22Rv1 (cell line): Measurements from ENCODE around the gene ZFHX3.

Experiments used
- H3K27ac ChIP-seq: fragments of 450-650 bp; 2 replicates; pipeline ENCODE4 v1.5.1; 2017
- ZFX ChIP-seq: fragments of 450-650 bp; IDR thresholded peaks from 2 replicates; pipeline ENCODE4 v1.6.1; 2017; ENCODE audit warnings: antibody characterized with exemption, borderline replicate concordance
- TF ChIP-seq, protein P1 (sequence below): fragments of 450-650 bp; IDR thresholded peaks from 2 replicates; pipeline ENCODE4 v1.5.1; 2017; ENCODE audit warnings: mild to moderate bottlenecking

Gene ZFHX3

DNA sequence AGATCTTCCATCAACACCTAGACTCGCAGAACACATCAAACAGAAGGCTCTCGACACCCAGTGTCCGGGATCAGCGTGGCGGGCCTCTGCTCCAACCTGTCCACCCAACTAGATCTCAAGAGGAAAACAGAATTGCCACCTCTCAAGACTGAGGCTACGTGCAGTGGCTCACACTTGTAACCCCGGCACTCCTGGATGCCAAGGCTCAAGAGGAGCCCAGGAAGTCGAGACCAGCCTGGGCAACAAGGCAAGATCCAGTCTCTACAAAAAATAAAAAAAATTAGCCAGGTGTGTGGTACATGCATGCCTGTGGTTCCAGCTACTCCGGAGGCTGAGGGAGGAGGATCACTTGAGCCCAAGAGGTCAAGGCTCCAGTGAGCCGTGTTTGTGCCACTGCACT, 132.6 kb downstream of the ZFHX3 start:
- H3K27ac ChIP-seq: no peak overlapping the region
- TF ChIP-seq, protein P1, sequence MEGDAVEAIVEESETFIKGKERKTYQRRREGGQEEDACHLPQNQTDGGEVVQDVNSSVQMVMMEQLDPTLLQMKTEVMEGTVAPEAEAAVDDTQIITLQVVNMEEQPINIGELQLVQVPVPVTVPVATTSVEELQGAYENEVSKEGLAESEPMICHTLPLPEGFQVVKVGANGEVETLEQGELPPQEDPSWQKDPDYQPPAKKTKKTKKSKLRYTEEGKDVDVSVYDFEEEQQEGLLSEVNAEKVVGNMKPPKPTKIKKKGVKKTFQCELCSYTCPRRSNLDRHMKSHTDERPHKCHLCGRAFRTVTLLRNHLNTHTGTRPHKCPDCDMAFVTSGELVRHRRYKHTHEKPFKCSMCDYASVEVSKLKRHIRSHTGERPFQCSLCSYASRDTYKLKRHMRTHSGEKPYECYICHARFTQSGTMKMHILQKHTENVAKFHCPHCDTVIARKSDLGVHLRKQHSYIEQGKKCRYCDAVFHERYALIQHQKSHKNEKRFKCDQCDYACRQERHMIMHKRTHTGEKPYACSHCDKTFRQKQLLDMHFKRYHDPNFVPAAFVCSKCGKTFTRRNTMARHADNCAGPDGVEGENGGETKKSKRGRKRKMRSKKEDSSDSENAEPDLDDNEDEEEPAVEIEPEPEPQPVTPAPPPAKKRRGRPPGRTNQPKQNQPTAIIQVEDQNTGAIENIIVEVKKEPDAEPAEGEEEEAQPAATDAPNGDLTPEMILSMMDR: no peak
- TF ChIP-seq ZFX: no peak

DNA sequence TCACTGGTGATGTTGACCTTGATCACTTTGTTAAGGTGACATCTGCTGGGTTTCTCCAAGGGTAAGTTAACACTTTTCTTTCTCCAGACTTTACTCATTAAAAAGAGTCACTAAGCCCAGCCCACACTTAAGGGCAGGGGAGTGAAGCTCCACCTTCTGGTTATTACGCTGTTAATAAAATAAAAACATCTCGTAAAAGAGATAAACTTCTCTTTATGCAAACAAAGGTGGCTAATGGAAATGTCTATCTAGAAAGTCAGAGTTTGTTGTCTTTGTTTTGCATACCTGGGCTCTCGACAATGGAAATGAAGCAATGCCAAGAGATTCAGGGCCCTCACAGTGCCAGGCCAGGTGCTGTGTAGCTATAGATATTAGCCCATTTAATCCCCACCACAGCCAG, 134.4 kb downstream of the ZFHX3 start:
- TF ChIP-seq ZFX: no peak
- TF ChIP-seq, protein P1: no peak
- peak overlapping the region; percentile 42; the same call in 1 of the 2 replicates for H3K27ac ChIP-seq

DNA sequence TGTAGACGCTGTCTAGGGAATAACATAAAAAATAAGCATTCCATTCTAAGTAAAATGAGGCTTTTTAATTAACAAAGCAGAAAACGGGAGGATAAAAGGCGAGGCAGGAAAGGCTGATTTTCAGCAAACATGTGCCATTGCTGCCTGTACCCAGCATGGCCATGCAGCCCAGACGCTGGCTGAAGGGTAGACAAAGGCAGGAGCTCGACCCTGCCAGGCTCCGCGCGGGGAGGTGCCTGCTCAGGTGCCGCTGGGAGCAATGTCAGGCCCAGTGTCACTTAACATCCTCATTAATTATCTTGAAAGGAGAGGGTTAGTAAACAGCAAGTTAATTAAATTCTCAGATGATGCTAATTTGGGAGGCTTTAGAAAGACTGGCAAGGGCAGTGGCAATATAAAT, 136.0 kb downstream of the ZFHX3 start:
- H3K27ac ChIP-seq: no peak overlapping the region
- TF ChIP-seq, protein P1: no peak
- TF ChIP-seq ZFX: no peak

DNA sequence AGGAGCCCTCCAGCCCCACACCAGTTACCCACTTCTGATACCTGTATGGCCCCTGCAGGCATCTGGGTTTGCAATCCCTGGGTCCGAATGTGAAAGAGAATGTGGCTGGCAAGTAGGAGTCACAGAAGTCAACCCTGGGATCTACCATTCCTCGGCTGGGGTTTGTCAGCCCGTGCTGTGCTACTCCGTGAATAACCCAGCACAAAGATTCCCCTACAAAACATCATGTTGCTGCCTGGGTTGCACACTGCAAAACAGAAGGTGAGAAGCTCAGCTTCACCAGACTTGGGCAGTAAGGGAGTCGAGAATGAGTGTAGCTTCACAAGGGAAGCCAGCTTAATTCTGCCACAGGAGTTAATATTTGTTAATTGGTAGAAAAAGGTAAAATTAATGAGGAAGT, 137.1 kb downstream of the ZFHX3 start:
- TF ChIP-seq, protein P1: no peak
- no peak for TF ChIP-seq ZFX
- H3K27ac ChIP-seq: no peak overlapping the region

DNA sequence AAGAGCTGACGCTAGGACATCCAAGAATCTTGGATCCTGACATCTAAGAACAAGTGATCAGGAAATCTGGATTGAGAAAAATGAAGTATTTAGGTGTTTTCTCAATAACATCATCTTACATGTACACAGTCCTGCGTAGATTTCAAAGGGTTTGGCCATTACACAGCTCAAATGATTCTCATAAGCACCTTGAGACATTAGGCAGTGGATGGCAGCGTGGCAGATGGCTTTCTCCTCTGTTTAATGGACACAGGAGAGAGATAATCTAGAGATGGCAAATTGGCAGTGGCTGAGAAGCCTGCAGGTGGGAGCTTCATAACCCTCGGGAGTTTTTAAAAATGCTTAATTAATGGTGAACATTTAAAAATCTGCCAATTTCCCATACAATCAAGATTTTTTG, 137.5 kb downstream of the ZFHX3 start:
- no peak overlapping the region for H3K27ac ChIP-seq
- no peak for TF ChIP-seq ZFX
- TF ChIP-seq, protein P1: no peak

DNA sequence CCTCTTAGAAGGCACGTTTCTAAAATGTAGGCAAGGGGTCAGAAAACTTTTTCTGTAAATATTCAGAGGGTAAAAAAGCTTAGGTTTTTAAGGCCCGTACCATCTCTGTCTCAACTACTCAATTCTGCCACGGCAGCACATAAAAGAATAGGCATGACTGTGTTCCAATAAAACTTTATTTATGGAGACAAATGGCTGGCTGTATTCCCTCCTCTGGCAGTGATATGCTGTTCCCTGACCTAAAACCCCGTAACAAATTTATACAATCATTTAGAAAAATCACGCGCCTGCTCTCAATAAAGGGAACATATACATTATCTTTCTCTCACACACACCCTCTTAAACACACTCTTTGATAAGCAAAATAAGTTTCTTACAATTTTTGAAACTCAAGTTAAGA, 138.7 kb downstream of the ZFHX3 start:
- TF ChIP-seq, protein P1: no peak
- no peak for TF ChIP-seq ZFX
- H3K27ac ChIP-seq: no peak overlapping the region

DNA sequence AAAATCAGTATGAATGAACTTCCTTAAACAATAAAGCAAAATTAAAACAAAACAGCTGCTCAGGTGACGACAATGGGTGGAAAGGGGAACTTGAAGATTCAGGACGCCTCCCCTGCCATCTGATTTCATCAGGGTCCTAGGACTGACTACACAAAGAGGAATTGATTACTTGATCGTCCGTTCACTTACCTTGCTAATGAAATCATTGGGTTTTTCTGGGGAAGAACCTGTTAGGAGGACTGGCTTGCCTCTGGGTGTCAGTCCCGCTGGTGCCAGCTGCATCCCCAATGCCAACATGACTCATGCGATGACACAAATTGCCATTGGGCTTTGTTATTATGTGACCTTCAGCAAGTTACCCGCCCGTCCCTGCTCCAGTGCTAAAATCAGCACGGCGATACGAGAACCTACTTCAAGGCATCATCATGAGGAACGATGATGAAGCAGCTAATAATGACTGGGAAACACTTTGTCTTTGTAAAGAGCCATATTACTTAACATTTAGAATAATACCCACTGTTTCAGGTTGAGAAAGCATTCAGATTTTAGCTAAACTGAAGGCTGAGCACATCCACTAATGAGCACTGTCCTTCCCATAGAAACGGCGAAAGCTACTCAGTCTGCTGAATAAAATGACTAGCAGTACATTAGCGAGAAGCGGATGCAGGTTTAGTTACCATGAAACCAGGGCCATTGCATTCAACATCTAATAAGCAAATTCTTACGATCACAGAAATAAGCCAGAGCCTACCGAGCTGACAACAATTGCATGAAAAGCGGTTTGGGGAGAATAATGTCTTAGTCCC, 139.4 kb downstream of the ZFHX3 start:
- TF ChIP-seq, protein P1: no peak
- no peak for TF ChIP-seq ZFX
- no peak overlapping the region for H3K27ac ChIP-seq
